ENCODE data around the gene CTDSPL.

The CTDSPL gene

GRCh38 chr3:37940242-37940908 is 78.7 kb downstream of the CTDSPL start:
- DNase-seq (ENCODE audit: insufficient read length, low spot score) (no peak), FAIRE-seq (no peak)

- no peak for DNase-seq (ENCODE audit: insufficient read length, low spot score)
- no peak for FAIRE-seq
These were observed 80.2 kb downstream of the CTDSPL start for GRCh38 chr3:37941608-37942508.

- FAIRE-seq = no peak
These were observed 81.0 kb downstream of the CTDSPL start for GRCh38 chr3:37942646-37943045.

GRCh38 chr3:37943126-37943525 is 81.4 kb downstream of the CTDSPL start:
- no peak for FAIRE-seq

More at GRCh38 chr3:37942646-37943045, 81.0 kb downstream of the CTDSPL start:
- DNase-seq (ENCODE audit: insufficient read length, low spot score) = no peak

GRCh38 chr3:37943631-37944314 is 82.1 kb downstream of the CTDSPL start:
- no peak for DNase-seq (ENCODE audit: insufficient read length, low spot score)
- FAIRE-seq = no peak

More at GRCh38 chr3:37943126-37943525, 81.4 kb downstream of the CTDSPL start:
- no peak for DNase-seq (ENCODE audit: insufficient read length, low spot score)

- no peak for DNase-seq (ENCODE audit: insufficient read length, low spot score)
- FAIRE-seq = no peak
These were observed 82.7 kb downstream of the CTDSPL start for GRCh38 chr3:37944391-37944842.

- DNase-seq (ENCODE audit: insufficient read length, low spot score) (no peak), FAIRE-seq (no peak)
These were observed 83.6 kb downstream of the CTDSPL start for GRCh38 chr3:37945156-37945806.

GRCh38 chr3:37945807-37946530 is 84.3 kb downstream of the CTDSPL start:
- FAIRE-seq = no peak
- no peak for DNase-seq (ENCODE audit: insufficient read length, low spot score)

GRCh38 chr3:37946531-37946889 is 84.8 kb downstream of the CTDSPL start:
- no peak for FAIRE-seq
- DNase-seq (ENCODE audit: insufficient read length, low spot score) = no peak

GRCh38 chr3:37949866-37950265 is 88.2 kb downstream of the CTDSPL start:
- DNase-seq (ENCODE audit: insufficient read length, low spot score) (no peak), FAIRE-seq (no peak)

GRCh38 chr3:37952564-37952963 is 90.9 kb downstream of the CTDSPL start:
- DNase-seq (ENCODE audit: insufficient read length, low spot score) = no peak
- no peak for FAIRE-seq

- no peak for FAIRE-seq
- DNase-seq (ENCODE audit: insufficient read length, low spot score) = no peak
These were observed 91.5 kb downstream of the CTDSPL start for GRCh38 chr3:37953226-37953625.

GRCh38 chr3:37953707-37954394 is 92.2 kb downstream of the CTDSPL start:
- FAIRE-seq (no peak), DNase-seq (ENCODE audit: insufficient read length, low spot score) (no peak)

GRCh38 chr3:37954881-37955280 is 93.2 kb downstream of the CTDSPL start:
- no peak for DNase-seq (ENCODE audit: insufficient read length, low spot score)
- no peak for FAIRE-seq

GRCh38 chr3:37955918-37956707 is 94.4 kb downstream of the CTDSPL start:
- FAIRE-seq (no peak), DNase-seq (ENCODE audit: insufficient read length, low spot score) (no peak)

GRCh38 chr3:37956723-37957538 is 95.3 kb downstream of the CTDSPL start:
- FAIRE-seq (peak; percentile 54), DNase-seq (ENCODE audit: insufficient read length, low spot score) (no peak)

GRCh38 chr3:37957539-37957936 is 95.9 kb downstream of the CTDSPL start:
- FAIRE-seq = no peak
- no peak for DNase-seq (ENCODE audit: insufficient read length, low spot score)

All from GM19239 (cell line).